ENCODE data around the gene DPYSL4.

Gene DPYSL4

DNA sequence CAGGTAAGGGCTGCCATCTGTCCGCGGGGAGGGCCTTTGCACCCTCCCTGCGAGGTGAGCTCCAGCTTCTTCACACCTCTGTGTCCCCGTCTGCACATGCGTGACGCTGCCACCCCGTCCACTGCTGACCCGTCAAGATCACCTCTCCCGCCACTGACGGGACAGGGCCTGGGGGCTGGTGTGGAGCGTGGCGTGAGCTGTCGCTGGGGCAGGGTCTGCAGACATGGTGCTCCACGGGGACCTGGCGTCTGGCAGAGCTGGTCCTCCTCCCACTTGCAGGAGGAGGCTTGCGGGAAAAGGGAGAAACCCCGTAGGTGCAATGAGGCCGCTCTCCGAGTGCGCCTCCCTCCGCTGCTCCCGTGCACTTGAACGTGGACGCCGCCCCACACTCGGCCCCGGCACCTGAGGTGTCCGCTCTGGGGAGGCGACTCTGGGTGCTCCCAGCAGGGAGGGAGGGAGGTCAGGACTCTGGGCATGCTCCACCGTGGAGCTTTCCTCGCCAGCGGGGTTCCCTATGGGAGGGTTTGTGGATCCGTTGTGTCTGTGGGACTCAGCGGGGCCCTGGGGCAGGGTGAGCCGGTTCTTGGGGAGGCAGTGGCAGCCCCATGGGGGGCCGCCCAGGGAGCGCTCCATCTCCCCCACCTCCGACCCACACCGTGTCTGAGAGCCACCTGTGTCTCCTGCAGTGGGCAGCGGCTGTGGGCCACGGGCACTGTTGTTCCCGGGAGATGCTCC, 17.6 kb upstream of the DPYSL4 start:
- DNase-seq: no peak
- TF ChIP-seq, protein P1, sequence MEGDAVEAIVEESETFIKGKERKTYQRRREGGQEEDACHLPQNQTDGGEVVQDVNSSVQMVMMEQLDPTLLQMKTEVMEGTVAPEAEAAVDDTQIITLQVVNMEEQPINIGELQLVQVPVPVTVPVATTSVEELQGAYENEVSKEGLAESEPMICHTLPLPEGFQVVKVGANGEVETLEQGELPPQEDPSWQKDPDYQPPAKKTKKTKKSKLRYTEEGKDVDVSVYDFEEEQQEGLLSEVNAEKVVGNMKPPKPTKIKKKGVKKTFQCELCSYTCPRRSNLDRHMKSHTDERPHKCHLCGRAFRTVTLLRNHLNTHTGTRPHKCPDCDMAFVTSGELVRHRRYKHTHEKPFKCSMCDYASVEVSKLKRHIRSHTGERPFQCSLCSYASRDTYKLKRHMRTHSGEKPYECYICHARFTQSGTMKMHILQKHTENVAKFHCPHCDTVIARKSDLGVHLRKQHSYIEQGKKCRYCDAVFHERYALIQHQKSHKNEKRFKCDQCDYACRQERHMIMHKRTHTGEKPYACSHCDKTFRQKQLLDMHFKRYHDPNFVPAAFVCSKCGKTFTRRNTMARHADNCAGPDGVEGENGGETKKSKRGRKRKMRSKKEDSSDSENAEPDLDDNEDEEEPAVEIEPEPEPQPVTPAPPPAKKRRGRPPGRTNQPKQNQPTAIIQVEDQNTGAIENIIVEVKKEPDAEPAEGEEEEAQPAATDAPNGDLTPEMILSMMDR (IDR thresholded peaks at IDR 0.05; ENCODE audit: low read depth, low read length, missing control alignments): no peak
- no peak overlapping the region for H3K27ac ChIP-seq
- H3K4me3 ChIP-seq (ENCODE audit: low read depth, low read length): no peak overlapping the region
- in situ Hi-C loops (cut with HindIII; ENCODE audit: low pct_ligation_motif_present, low sequenced_read_pairs): no loop called here
- no peaks in the 10 kb centered on the region for H3K27me3 ChIP-seq (replicated peaks)
- no peaks in the 10 kb centered on the region for H3K36me3 ChIP-seq (replicated peaks)

DNA sequence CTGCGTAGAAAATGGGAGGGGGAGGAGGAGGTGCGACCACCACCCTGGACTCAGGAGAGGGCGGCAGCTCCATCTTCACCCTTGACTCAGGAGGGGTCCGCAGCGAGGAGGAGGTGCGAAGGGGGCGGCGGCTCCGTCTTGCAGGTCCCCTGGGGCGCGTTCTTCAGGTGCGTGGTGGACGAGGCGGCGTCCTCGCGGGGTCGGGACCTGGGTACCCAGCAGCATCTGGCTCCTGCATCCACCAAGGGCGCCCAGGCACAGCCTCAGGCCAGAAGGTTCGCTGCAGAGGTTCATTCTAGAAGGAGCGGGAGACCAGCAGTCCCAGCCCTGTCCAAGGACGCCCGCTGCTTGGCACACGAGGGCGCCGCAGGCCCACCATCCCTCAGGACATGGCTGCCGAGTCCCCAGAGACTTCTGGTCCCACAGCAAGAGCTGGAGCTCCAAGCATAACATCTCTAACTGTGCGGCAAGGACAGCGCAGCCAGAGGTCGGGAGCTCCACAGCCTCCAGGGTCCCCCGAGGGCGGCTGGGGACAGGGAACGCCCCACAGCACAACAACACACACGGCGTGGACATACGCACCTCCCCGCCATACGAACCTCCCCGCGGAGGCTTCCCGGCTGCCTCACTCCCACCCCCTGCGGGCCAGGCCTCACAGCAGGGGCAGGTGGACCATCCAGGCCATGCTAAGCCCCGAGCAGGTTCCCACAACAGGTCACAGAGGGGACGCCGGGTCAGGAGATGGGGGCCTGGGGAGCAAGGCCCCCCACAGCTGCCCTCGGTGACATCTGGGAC, 16.8 kb upstream of the DPYSL4 start:
- TF ChIP-seq, protein P1 (IDR thresholded peaks at IDR 0.05; ENCODE audit: low read depth, low read length, missing control alignments): no peak
- in situ Hi-C loops (cut with HindIII; ENCODE audit: low pct_ligation_motif_present, low sequenced_read_pairs): no loop called here
- Histone ChIP-seq H3K27ac (no peak overlapping the region), H3K36me3 (replicated peaks) (no peaks in the 10 kb centered on the region), H3K4me3 (ENCODE audit: low read depth, low read length) (no peak overlapping the region), H3K27me3 (replicated peaks) (no peaks in the 10 kb centered on the region)
- no peak for DNase-seq

DNA sequence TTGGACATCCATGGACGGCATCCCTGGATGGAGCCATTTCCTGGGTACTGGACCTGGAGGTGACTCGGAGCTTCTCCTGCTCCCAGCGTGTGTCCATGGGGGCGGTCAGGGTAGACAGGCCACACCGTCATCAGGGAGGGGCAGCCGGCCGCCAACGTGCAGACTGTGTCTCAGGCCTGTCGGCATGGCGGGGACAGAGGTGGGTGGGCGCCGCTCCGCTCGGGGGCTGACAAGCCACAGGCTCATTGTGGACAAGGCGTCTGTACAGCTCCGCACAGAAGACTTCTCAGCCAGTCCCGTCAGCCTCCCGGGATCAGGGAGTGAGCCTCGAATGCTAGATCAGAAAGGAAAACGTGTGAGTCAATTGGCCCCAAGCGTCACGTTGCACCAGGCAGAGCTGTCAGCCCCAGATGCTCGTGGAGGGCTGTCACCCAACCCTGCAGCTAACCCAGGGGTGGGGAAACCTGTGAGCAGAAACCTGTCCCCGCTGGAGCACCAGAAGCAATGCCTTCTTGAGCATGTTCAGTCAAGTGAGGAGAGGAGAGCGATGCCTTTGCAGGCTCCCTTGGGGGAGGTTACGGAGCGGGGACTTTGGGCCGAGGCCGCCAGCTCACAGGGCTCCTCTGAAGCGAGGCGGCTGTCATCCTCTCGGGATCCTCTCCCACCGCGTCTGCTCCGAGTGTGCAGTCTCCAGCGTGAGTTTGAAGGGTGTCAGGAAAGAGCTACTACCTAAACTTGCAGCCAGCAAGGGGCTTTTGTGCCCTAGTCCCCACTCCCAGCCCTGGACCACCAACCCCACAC, 16.0 kb upstream of the DPYSL4 start:
- Histone ChIP-seq H3K36me3 (replicated peaks) (no peaks in the 10 kb centered on the region), H3K4me3 (ENCODE audit: low read depth, low read length) (no peak overlapping the region), H3K27me3 (replicated peaks) (no peaks in the 10 kb centered on the region), H3K27ac (no peak overlapping the region)
- TF ChIP-seq, protein P1 (IDR thresholded peaks at IDR 0.05; ENCODE audit: low read depth, low read length, missing control alignments): no peak
- DNase-seq: no peak
- in situ Hi-C loops (cut with HindIII; ENCODE audit: low pct_ligation_motif_present, low sequenced_read_pairs): no loop called here

DNA sequence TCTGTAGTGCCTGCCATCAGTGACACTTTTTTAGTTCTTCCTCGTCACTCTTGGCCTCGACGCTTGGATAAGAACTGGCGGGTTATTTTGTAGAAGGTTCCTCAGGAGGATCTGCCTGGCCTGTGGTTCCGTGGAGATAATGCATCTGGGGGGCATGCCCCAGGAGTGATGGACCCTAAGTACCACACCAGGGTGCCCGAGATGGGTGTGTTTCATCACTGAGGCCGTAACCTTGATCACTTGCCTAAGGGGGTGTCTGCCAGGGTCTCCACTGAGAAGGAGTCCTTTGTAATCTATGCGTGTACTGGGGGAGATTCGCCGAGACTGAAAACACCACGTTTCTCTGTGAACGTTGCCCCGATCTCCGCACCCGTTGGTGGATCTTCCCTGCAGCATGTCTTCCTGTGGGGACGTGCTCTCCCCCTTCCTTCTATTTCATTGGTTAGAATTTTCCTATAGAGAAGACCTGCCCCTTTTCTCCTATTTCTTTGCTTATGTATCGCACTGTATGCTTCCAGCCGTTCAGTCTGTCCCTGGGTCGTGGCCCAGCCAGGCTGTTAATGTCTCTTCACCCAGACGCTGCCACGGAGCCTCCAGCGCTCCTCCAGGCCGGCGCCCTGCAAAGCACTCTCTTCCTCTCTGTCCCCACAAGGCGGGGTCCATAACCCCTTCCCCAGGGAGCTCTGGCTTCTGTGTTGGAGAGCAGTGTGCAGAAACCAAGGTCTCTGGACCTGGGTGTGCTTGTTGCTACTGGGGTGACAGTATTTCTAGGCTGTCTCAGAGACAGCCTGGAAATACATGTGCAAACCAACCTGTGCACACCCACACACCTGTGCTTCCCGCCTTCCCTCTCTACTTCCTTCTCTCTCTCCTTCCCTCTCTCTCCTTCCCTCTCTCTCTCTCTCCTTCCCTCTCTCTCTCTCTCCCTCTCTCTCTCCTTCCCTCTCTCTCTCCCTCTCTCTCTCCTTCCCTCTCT, 14.4 kb upstream of the DPYSL4 start:
- H3K36me3 ChIP-seq (replicated peaks): no peaks in the 10 kb centered on the region
- H3K27ac ChIP-seq: no peak overlapping the region
- peaks cover 2% of the 10 kb centered on the region for H3K27me3 ChIP-seq (replicated peaks)
- no peak for DNase-seq
- no peak overlapping the region for H3K4me3 ChIP-seq (ENCODE audit: low read depth, low read length)
- TF ChIP-seq, protein P1 (IDR thresholded peaks at IDR 0.05; ENCODE audit: low read depth, low read length, missing control alignments): no peak
- in situ Hi-C loops (cut with HindIII; ENCODE audit: low pct_ligation_motif_present, low sequenced_read_pairs): no loop called here

DNA sequence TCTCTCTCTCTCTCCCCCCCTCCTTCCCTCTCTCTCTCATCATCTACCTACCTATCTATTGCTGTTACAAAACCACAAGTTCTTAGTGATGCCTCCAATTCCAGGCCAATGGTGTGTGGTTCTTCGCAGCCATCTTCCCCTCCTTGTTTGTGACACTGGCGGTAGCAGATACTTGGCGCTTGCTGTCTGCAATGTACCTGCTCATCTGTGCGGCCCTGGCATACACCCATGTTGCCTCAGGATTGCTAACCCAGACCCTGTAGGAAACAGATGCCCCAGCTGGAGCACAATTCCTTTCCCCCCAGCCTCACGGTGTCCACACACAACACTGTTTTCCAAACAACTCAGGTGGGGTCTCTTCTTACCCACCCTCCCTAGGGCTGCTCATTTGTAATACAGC, 13.6 kb upstream of the DPYSL4 start:
- peaks cover 2% of the 10 kb centered on the region for H3K27me3 ChIP-seq (replicated peaks)
- in situ Hi-C loops (cut with HindIII; ENCODE audit: low pct_ligation_motif_present, low sequenced_read_pairs): no loop called here
- TF ChIP-seq, protein P1 (IDR thresholded peaks at IDR 0.05; ENCODE audit: low read depth, low read length, missing control alignments): no peak

More for the DNA sequence above, 13.6 kb upstream of the DPYSL4 start:
- DNase-seq: no peak
- Histone ChIP-seq H3K4me3 (ENCODE audit: low read depth, low read length) (no peak overlapping the region), H3K36me3 (replicated peaks) (no peaks in the 10 kb centered on the region), H3K27ac (no peak overlapping the region)

Data from brain microvascular endothelial cell (primary cell).